HUES6 (cell line): ENCODE data around the gene MYO7B.

Source experiments
- H3K27ac ChIP-seq: 2 replicates; pipeline ENCODE4 v1.7.0; 2013; ENCODE audit warnings: low read depth, mild to moderate bottlenecking, low read length, inconsistent platforms
- H3K27me3 ChIP-seq: 2 replicates; pipeline ENCODE4 v1.6.1; 2013; ENCODE audit warnings: low read length; ENCODE audit not compliant: control insufficient read depth, insufficient read depth
- H3K36me3 ChIP-seq: 2 replicates; pipeline ENCODE4 v1.6.1; 2013; ENCODE audit warnings: low read length; ENCODE audit not compliant: control insufficient read depth, insufficient read depth
- H3K4me1 ChIP-seq: 2 replicates; pipeline ENCODE4 v1.6.1; 2013; ENCODE audit warnings: low read length; ENCODE audit not compliant: control insufficient read depth, insufficient read depth
- H3K4me3 ChIP-seq: 2 replicates; pipeline ENCODE4 v1.5.1; 2013; ENCODE audit warnings: low read depth, low read length
- H3K9ac ChIP-seq: one replicate; pipeline ENCODE4 v1.6.1; 2013; ENCODE audit warnings: mild to moderate bottlenecking, low read length
- H3K9me3 ChIP-seq: 2 replicates; pipeline ENCODE4 v1.6.1; 2013; ENCODE audit warnings: low read depth, low read length; ENCODE audit not compliant: control insufficient read depth, insufficient read depth

MYO7B gene

GRCh38 chr2:127643439-127644065 is 108.1 kb downstream of the MYO7B start:
- no peak overlapping the region for H3K4me3 ChIP-seq
- no peaks in the 10 kb centered on the region for H3K36me3 ChIP-seq
- no peaks in the 10 kb centered on the region for H3K9me3 ChIP-seq
- H3K27me3 ChIP-seq: no peaks in the 10 kb centered on the region
- peaks cover 13% of the 10 kb centered on the region for H3K4me1 ChIP-seq
- H3K9ac ChIP-seq: no peak overlapping the region
- H3K27ac ChIP-seq: no peak overlapping the region

- H3K4me1 ChIP-seq: peaks cover 6% of the 10 kb centered on the region; the same call in 1 of the 2 replicates
- H3K9ac ChIP-seq: no peak overlapping the region
- no peaks in the 10 kb centered on the region for H3K9me3 ChIP-seq
- H3K27ac ChIP-seq: no peak overlapping the region
- no peaks in the 10 kb centered on the region for H3K27me3 ChIP-seq
- H3K36me3 ChIP-seq: no peaks in the 10 kb centered on the region
- no peak overlapping the region for H3K4me3 ChIP-seq
These were observed 108.9 kb downstream of the MYO7B start for GRCh38 chr2:127644066-127645025.

GRCh38 chr2:127645026-127645394 is 109.5 kb downstream of the MYO7B start:
- H3K9me3 ChIP-seq: no peaks in the 10 kb centered on the region
- H3K9ac ChIP-seq: no peak overlapping the region

GRCh38 chr2:127645395-127646291 is 110.2 kb downstream of the MYO7B start, which contains the start of gene GPR17:
Gene GPR17 (plus strand): TSS chr2:127646153. CDS start chr2:127650736, 4,583 bp downstream.
- Histone ChIP-seq H3K9me3 (no peaks in the 10 kb centered on the region), H3K27ac (no peak within 1 kb of the TSS), H3K4me3 (no peak within 1 kb of the TSS), H3K9ac (no peak within 1 kb of the TSS), H3K4me1 (peaks cover 6% of the 10 kb centered on the region; the same call in 1 of the 2 replicates), H3K27me3 (no peaks in the 10 kb centered on the region), H3K36me3 (no peaks in the 10 kb centered on the region)

More at GRCh38 chr2:127645026-127645394, 109.5 kb downstream of the MYO7B start:
- Histone ChIP-seq H3K27ac (no peak overlapping the region), H3K27me3 (no peaks in the 10 kb centered on the region), H3K4me3 (no peak overlapping the region), H3K36me3 (no peaks in the 10 kb centered on the region), H3K4me1 (peaks cover 6% of the 10 kb centered on the region; the same call in 1 of the 2 replicates)

- Histone ChIP-seq H3K4me3 (no peak overlapping the region), H3K36me3 (no peaks in the 10 kb centered on the region), H3K27ac (no peak overlapping the region), H3K4me1 (peaks cover 6% of the 10 kb centered on the region; the same call in 1 of the 2 replicates), H3K9me3 (no peaks in the 10 kb centered on the region), H3K27me3 (no peaks in the 10 kb centered on the region), H3K9ac (no peak overlapping the region)
These were observed 111.2 kb downstream of the MYO7B start for GRCh38 chr2:127646487-127647241.

- Histone ChIP-seq H3K27me3 (no peaks in the 10 kb centered on the region), H3K4me3 (no peak overlapping the region), H3K9ac (no peak overlapping the region), H3K27ac (no peak overlapping the region), H3K4me1 (peaks cover 6% of the 10 kb centered on the region; the same call in 1 of the 2 replicates), H3K9me3 (no peaks in the 10 kb centered on the region), H3K36me3 (no peaks in the 10 kb centered on the region)
These were observed 112.0 kb downstream of the MYO7B start for GRCh38 chr2:127647242-127648190.

GRCh38 chr2:127648321-127648720 is 112.8 kb downstream of the MYO7B start:
- Histone ChIP-seq H3K9ac (no peak overlapping the region), H3K4me1 (peaks cover 6% of the 10 kb centered on the region; the same call in 1 of the 2 replicates), H3K27me3 (no peaks in the 10 kb centered on the region), H3K9me3 (no peaks in the 10 kb centered on the region), H3K36me3 (no peaks in the 10 kb centered on the region), H3K27ac (no peak overlapping the region), H3K4me3 (no peak overlapping the region)

GRCh38 chr2:127649100-127649611 is 113.7 kb downstream of the MYO7B start:
- H3K27me3 ChIP-seq: no peaks in the 10 kb centered on the region
- H3K9ac ChIP-seq: no peak overlapping the region
- H3K4me3 ChIP-seq: no peak overlapping the region
- no peaks in the 10 kb centered on the region for H3K36me3 ChIP-seq
- no peak overlapping the region for H3K27ac ChIP-seq
- H3K9me3 ChIP-seq: no peaks in the 10 kb centered on the region
- H3K4me1 ChIP-seq: peaks cover 6% of the 10 kb centered on the region; the same call in 1 of the 2 replicates

GRCh38 chr2:127649684-127650040 is 114.2 kb downstream of the MYO7B start:
- no peak overlapping the region for H3K27ac ChIP-seq
- H3K27me3 ChIP-seq: no peaks in the 10 kb centered on the region
- no peak overlapping the region for H3K9ac ChIP-seq
- H3K4me1 ChIP-seq: peaks cover 6% of the 10 kb centered on the region; the same call in 1 of the 2 replicates
- H3K4me3 ChIP-seq: no peak overlapping the region
- no peaks in the 10 kb centered on the region for H3K9me3 ChIP-seq
- H3K36me3 ChIP-seq: no peaks in the 10 kb centered on the region
